Amniotic stem cell (primary cell): ENCODE measurements around the gene ISG20L2.
"Not testable (repeated sequence)": the region's sequence is repeated elsewhere in the genome, so short reads cannot be mapped to it uniquely, and the experiment has no call there.

Experiments
- DNase-seq: peaks from one replicate; lab custom pipeline; 2025; lab: John Stamatoyannopoulos, UW

The ISG20L2 gene

GRCh38 chr1:156728599-156729462, at the start of gene ISG20L2:
TSS of gene ISG20L2 (minus strand) at chr1:156728766. CDS start at chr1:156727652, 1,114 bp downstream.
- DNase-seq = peak; percentile 93

- DNase-seq = no peak
These were observed 49.0 kb upstream of the ISG20L2 start for GRCh38 chr1:156777573-156777972.

- DNase-seq = no peak
These were observed 48.4 kb upstream of the ISG20L2 start for GRCh38 chr1:156776942-156777341.

- no peak for DNase-seq
These were observed 47.2 kb upstream of the ISG20L2 start for GRCh38 chr1:156775799-156776198.

- no peak for DNase-seq
These were observed 45.0 kb upstream of the ISG20L2 start for GRCh38 chr1:156773607-156774006.

- no peak for DNase-seq
These were observed 44.3 kb upstream of the ISG20L2 start for GRCh38 chr1:156772728-156773497.

GRCh38 chr1:156772222-156772621, 43.7 kb upstream of the ISG20L2 start:
- DNase-seq = no peak

GRCh38 chr1:156768610-156769295, 40.2 kb upstream of the ISG20L2 start:
- DNase-seq = no peak

GRCh38 chr1:156767879-156768604, 39.5 kb upstream of the ISG20L2 start:
- DNase-seq = no peak

GRCh38 chr1:156767101-156767878, 38.7 kb upstream of the ISG20L2 start, which contains the start of gene PRCC:
TSS of gene PRCC (plus strand) at chr1:156767535. CDS start at chr1:156767772, 237 bp downstream.
- peak; percentile 97 for DNase-seq

- no peak for DNase-seq
These were observed 37.9 kb upstream of the ISG20L2 start for GRCh38 chr1:156766298-156767100.

GRCh38 chr1:156765666-156766065, 37.1 kb upstream of the ISG20L2 start:
- DNase-seq = no peak

GRCh38 chr1:156765136-156765535, 36.6 kb upstream of the ISG20L2 start:
- DNase-seq = not testable (repeated sequence)

GRCh38 chr1:156760796-156761104, 32.2 kb upstream of the ISG20L2 start:
- DNase-seq = no peak

- DNase-seq = no peak
These were observed 31.7 kb upstream of the ISG20L2 start for GRCh38 chr1:156760092-156760795.

- not testable (repeated sequence) for DNase-seq
These were observed 29.1 kb upstream of the ISG20L2 start for GRCh38 chr1:156757572-156758253.

- DNase-seq = no peak
These were observed 27.8 kb upstream of the ISG20L2 start for GRCh38 chr1:156756355-156756754.

- no peak for DNase-seq
These were observed 27.0 kb upstream of the ISG20L2 start for GRCh38 chr1:156755527-156755950.

GRCh38 chr1:156754219-156754618, 25.7 kb upstream of the ISG20L2 start:
- DNase-seq = no peak
